ENCODE measurements around the gene ASIC4.

DNA sequence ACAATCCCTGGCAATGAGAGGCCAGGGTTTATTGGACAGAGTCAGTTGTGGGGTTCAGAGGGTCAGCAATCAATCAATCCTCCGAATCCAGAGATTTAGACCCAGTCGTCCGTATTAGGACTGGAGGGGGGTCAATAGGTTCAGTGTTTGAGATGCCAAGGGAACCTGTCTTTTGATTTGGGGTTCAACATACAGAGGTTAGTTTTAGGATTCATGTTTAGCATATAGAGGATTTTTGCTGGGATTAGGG, 15.3 kb upstream of the ASIC4 start:
- TF ChIP-seq CTCF (conservative IDR thresholded peaks at IDR 0.05; ENCODE audit: low read depth in 2 of 2) (no peak), ZNF331 (CRISPR knock-in tag; IDR thresholded peaks at IDR 0.05; ENCODE audit: low read depth) (no peak), EZH2phosphoT487 (IDR thresholded peaks at IDR 0.05; ENCODE audit: unreplicated experiment) (no peak), EZH2 (IDR thresholded peaks at IDR 0.05; ENCODE audit: low read depth, unreplicated experiment) (no peak), POLR2AphosphoS5 (IDR thresholded peaks at IDR 0.05; ENCODE audit: low read depth) (no peak), CREB1 (CRISPR knock-in tag; IDR thresholded peaks at IDR 0.05; ENCODE audit: low read depth) (no peak), ZNF114 (CRISPR knock-in tag; IDR thresholded peaks at IDR 0.05) (no peak), NANOG (IDR thresholded peaks at IDR 0.05; ENCODE audit: borderline replicate concordance) (no peak), STAT1 (IDR thresholded peaks at IDR 0.05; ENCODE audit: unreplicated experiment) (no peak), JUNB (IDR thresholded peaks at IDR 0.05; ENCODE audit: unreplicated experiment) (no peak)
- TF ChIP-seq, protein P1, sequence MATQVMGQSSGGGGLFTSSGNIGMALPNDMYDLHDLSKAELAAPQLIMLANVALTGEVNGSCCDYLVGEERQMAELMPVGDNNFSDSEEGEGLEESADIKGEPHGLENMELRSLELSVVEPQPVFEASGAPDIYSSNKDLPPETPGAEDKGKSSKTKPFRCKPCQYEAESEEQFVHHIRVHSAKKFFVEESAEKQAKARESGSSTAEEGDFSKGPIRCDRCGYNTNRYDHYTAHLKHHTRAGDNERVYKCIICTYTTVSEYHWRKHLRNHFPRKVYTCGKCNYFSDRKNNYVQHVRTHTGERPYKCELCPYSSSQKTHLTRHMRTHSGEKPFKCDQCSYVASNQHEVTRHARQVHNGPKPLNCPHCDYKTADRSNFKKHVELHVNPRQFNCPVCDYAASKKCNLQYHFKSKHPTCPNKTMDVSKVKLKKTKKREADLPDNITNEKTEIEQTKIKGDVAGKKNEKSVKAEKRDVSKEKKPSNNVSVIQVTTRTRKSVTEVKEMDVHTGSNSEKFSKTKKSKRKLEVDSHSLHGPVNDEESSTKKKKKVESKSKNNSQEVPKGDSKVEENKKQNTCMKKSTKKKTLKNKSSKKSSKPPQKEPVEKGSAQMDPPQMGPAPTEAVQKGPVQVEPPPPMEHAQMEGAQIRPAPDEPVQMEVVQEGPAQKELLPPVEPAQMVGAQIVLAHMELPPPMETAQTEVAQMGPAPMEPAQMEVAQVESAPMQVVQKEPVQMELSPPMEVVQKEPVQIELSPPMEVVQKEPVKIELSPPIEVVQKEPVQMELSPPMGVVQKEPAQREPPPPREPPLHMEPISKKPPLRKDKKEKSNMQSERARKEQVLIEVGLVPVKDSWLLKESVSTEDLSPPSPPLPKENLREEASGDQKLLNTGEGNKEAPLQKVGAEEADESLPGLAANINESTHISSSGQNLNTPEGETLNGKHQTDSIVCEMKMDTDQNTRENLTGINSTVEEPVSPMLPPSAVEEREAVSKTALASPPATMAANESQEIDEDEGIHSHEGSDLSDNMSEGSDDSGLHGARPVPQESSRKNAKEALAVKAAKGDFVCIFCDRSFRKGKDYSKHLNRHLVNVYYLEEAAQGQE (IDR thresholded peaks at IDR 0.05; ENCODE audit: unreplicated experiment), result no peak
- TF ChIP-seq, protein P2, sequence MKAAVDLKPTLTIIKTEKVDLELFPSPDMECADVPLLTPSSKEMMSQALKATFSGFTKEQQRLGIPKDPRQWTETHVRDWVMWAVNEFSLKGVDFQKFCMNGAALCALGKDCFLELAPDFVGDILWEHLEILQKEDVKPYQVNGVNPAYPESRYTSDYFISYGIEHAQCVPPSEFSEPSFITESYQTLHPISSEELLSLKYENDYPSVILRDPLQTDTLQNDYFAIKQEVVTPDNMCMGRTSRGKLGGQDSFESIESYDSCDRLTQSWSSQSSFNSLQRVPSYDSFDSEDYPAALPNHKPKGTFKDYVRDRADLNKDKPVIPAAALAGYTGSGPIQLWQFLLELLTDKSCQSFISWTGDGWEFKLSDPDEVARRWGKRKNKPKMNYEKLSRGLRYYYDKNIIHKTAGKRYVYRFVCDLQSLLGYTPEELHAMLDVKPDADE (IDR thresholded peaks at IDR 0.05), result no peak
